Mesendoderm (in vitro differentiated cells): ENCODE results near the gene RBBP6.

Experiments
- DNase-seq: peaks from one replicate; pipeline ENCODE4 v3.0.0; 2013
- H2AK5ac ChIP-seq: 2 replicates; pipeline ENCODE4 v1.6.1; 2013; ENCODE audit warnings: low read length, inconsistent platforms
- H2BK120ac ChIP-seq: 2 replicates; pipeline ENCODE4 v1.6.1; 2013; ENCODE audit warnings: low read depth, mild to moderate bottlenecking, low read length, moderate library complexity, mixed read lengths
- H2BK15ac ChIP-seq: replicated peaks from 2 replicates; pipeline ENCODE4 v1.6.1; 2013; ENCODE audit warnings: low read depth, mild to moderate bottlenecking, moderate library complexity
- H2BK5ac ChIP-seq: 2 replicates; pipeline ENCODE4 v1.6.1; 2013; ENCODE audit warnings: low read length, inconsistent platforms
- H3K18ac ChIP-seq: 2 replicates; pipeline ENCODE4 v1.6.1; 2013; ENCODE audit warnings: mild to moderate bottlenecking, low read length, mixed read lengths
- H3K23ac ChIP-seq: one replicate; pipeline ENCODE4 v1.6.1; 2013; ENCODE audit warnings: low read length
- H3K27ac ChIP-seq: 2 replicates; pipeline ENCODE4 v1.5.1; 2013; ENCODE audit warnings: low read depth, mild to moderate bottlenecking, inconsistent platforms, low read length, moderate library complexity
- H3K27me3 ChIP-seq: 2 replicates; pipeline ENCODE4 v1.6.1; 2013; ENCODE audit warnings: low read length, control low read depth, mild to moderate bottlenecking, inconsistent platforms; ENCODE audit not compliant: insufficient read depth, poor library complexity
- H3K36me3 ChIP-seq: 2 replicates; pipeline ENCODE4 v1.6.1; 2013; ENCODE audit warnings: low read length, inconsistent platforms; ENCODE audit not compliant: control insufficient read depth, insufficient read depth
- H3K4ac ChIP-seq: one replicate; pipeline ENCODE4 v1.6.1; 2013; ENCODE audit warnings: low read depth, mild to moderate bottlenecking, low read length, moderate library complexity
- H3K4me1 ChIP-seq: 2 replicates; pipeline ENCODE4 v1.6.1; 2013; ENCODE audit warnings: low read depth, low read length, inconsistent platforms; ENCODE audit not compliant: control insufficient read depth
- H3K4me2 ChIP-seq: 2 replicates; pipeline ENCODE4 v1.6.1; 2013; ENCODE audit warnings: low read length
- H3K4me3 ChIP-seq: 2 replicates; pipeline ENCODE4 v1.5.1; 2013; ENCODE audit warnings: mild to moderate bottlenecking, low read length
- H3K56ac ChIP-seq: one replicate; pipeline ENCODE4 v1.6.1; 2013; ENCODE audit warnings: low read length
- H3K79me1 ChIP-seq: 2 replicates; pipeline ENCODE4 v1.6.1; 2013; ENCODE audit warnings: low read length, inconsistent platforms
- H3K79me2 ChIP-seq: 2 replicates; pipeline ENCODE4 v1.6.1; 2013; ENCODE audit warnings: mild to moderate bottlenecking, low read length; ENCODE audit not compliant: control insufficient read depth, insufficient read depth
- H3K9ac ChIP-seq: 2 replicates; pipeline ENCODE4 v1.6.1; 2013; ENCODE audit warnings: low read length, inconsistent platforms
- H4K5ac ChIP-seq: one replicate; pipeline ENCODE4 v1.6.1; 2013; ENCODE audit warnings: low read length
- H4K8ac ChIP-seq: one replicate; pipeline ENCODE4 v1.6.1; 2013; ENCODE audit warnings: low read depth, mild to moderate bottlenecking, control low read depth, low read length, moderate library complexity
- WGBS: extraction: QIAGEN DNeasy Blood & Tissue Kit; methylation state at CpG from one replicate; pipeline ENCODE4 v1.1.7; 2013; ENCODE audit warnings: low lambda C conversion rate, missing lambda C conversion rate; ENCODE audit not compliant: insufficient coverage; ENCODE audit errors: extremely low coverage; 5-methylcytosine and 5-hydroxymethylcytosine counted together

Gene RBBP6

GRCh38 chr16:24537474-24538337, 1.7 kb upstream of the RBBP6 start:
- Histone ChIP-seq H3K4me3 (no peak overlapping the region), H3K79me1 (no peaks in the 10 kb centered on the region), H3K4me2 (no peak overlapping the region), H3K56ac (peak overlapping the region; percentile 15), H3K23ac (no peak overlapping the region), H2BK15ac (no peak overlapping the region), H4K8ac (no peak overlapping the region), H4K5ac (no peak overlapping the region), H3K9ac (no peak overlapping the region), H3K79me2 (peaks cover 29% of the 10 kb centered on the region), H3K4ac (no peak overlapping the region), H3K4me1 (peaks cover 2% of the 10 kb centered on the region), H2BK120ac (no peak overlapping the region), H2BK5ac (no peak overlapping the region), H3K36me3 (no peaks in the 10 kb centered on the region), H3K18ac (no peak overlapping the region), H2AK5ac (no peak overlapping the region), H3K27me3 (no peaks in the 10 kb centered on the region), H3K27ac (no peak overlapping the region)
- no CpG with 5 or more reads among the region's 16 CpGs for WGBS
- no peak for DNase-seq

DNA sequence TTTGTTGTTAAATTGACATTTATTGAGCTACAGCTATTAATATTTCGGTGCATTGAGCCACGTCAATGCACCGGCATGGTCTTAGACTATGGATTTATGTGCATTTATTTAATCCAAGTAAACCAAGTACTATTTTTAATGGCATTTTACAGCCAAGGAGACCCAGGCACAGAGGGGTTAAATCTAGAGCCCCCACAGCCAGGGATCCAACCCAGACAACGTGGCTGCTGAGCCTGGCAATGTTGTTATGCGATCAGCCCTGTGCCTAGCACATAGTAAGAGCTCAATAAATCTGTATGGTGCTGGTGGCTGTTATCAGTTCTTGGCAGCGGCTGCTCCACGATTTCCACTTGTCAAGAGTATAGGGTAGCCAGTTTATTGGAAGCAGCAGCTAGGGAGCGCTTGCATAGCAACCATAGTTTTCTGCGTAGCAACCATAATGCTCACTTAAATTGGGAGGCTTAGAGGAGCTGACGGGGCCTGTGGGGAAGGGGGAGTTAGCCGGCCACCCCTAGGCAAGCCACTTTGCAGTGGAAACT, 541 bp upstream of the RBBP6 start:
- H3K4me1 ChIP-seq: peaks cover 2% of the 10 kb centered on the region
- H4K5ac ChIP-seq: no peak overlapping the region
- peak overlapping the region; percentile 49 for H3K9ac ChIP-seq
- no peak overlapping the region for H3K27ac ChIP-seq
- H3K36me3 ChIP-seq: no peaks in the 10 kb centered on the region
- no peak overlapping the region for H3K4ac ChIP-seq
- peaks cover 40% of the 10 kb centered on the region for H3K79me2 ChIP-seq
- H2BK5ac ChIP-seq: no peak overlapping the region
- no peak for DNase-seq
- peak overlapping the region; percentile 20 for H3K4me3 ChIP-seq
- no peaks in the 10 kb centered on the region for H3K27me3 ChIP-seq
- WGBS: no CpG with 5 or more reads among the region's 11 CpGs
- H3K4me2 ChIP-seq: peak overlapping the region; percentile 83
- no peak overlapping the region for H2AK5ac ChIP-seq
- H2BK15ac ChIP-seq: no peak overlapping the region
- no peaks in the 10 kb centered on the region for H3K79me1 ChIP-seq
- peak overlapping the region; percentile 74 for H3K56ac ChIP-seq
- no peak overlapping the region for H3K18ac ChIP-seq
- H2BK120ac ChIP-seq: no peak overlapping the region
- H4K8ac ChIP-seq: no peak overlapping the region
- H3K23ac ChIP-seq: no peak overlapping the region

GRCh38 chr16:24539850-24540601, 660 bp downstream of the RBBP6 start:
- H3K4me2 ChIP-seq: peak overlapping the region; percentile 75
- peak overlapping the region; percentile 97 for H3K27ac ChIP-seq
- H2AK5ac ChIP-seq: no peak overlapping the region
- H3K4me1 ChIP-seq: peaks cover 2% of the 10 kb centered on the region
- DNase-seq: no peak
- peak overlapping the region; percentile 97 for H3K9ac ChIP-seq
- H3K4ac ChIP-seq: peak overlapping the region; percentile 93
- peaks cover 48% of the 10 kb centered on the region for H3K79me2 ChIP-seq
- no peak overlapping the region for H4K5ac ChIP-seq
- H4K8ac ChIP-seq: no peak overlapping the region
- H3K79me1 ChIP-seq: no peaks in the 10 kb centered on the region
- H3K23ac ChIP-seq: no peak overlapping the region
- H2BK5ac ChIP-seq: no peak overlapping the region
- no peaks in the 10 kb centered on the region for H3K27me3 ChIP-seq
- H3K4me3 ChIP-seq: peak overlapping the region; percentile 95
- H3K56ac ChIP-seq: peak overlapping the region; percentile 89
- no peak overlapping the region for H2BK15ac ChIP-seq
- H2BK120ac ChIP-seq: no peak overlapping the region
- no CpG with 5 or more reads among the region's 64 CpGs for WGBS
- H3K18ac ChIP-seq: peak overlapping the region; percentile 96
- H3K36me3 ChIP-seq: no peaks in the 10 kb centered on the region

- Histone ChIP-seq H3K56ac (peak overlapping the region; percentile 89), H2BK120ac (no peak overlapping the region), H3K27ac (no peak overlapping the region), H4K5ac (no peak overlapping the region), H3K9ac (peak overlapping the region; percentile 97), H2BK5ac (no peak overlapping the region), H3K23ac (no peak overlapping the region), H3K4me1 (peaks cover 2% of the 10 kb centered on the region), H3K4me3 (peak overlapping the region; percentile 95), H3K79me1 (no peaks in the 10 kb centered on the region), H3K79me2 (peaks cover 49% of the 10 kb centered on the region), H2AK5ac (no peak overlapping the region), H3K18ac (peak overlapping the region; percentile 96), H3K36me3 (no peaks in the 10 kb centered on the region), H2BK15ac (no peak overlapping the region), H3K27me3 (no peaks in the 10 kb centered on the region), H3K4me2 (peak overlapping the region; percentile 75), H3K4ac (no peak overlapping the region), H4K8ac (no peak overlapping the region)
- peak; percentile 58 for DNase-seq
- no CpG with 5 or more reads among the region's 12 CpGs for WGBS
Observed at GRCh38 chr16:24540602-24541210, 1.3 kb downstream of the RBBP6 start.

- Histone ChIP-seq H3K79me2 (peaks cover 50% of the 10 kb centered on the region), H3K9ac (peak overlapping the region; percentile 97), H3K4me2 (peak overlapping the region; percentile 75), H3K4me3 (peak overlapping the region; percentile 95), H2BK5ac (no peak overlapping the region), H2BK120ac (no peak overlapping the region), H2AK5ac (no peak overlapping the region), H3K4me1 (peaks cover 2% of the 10 kb centered on the region), H4K8ac (no peak overlapping the region), H3K56ac (peak overlapping the region; percentile 3), H3K18ac (no peak overlapping the region), H4K5ac (no peak overlapping the region), H2BK15ac (no peak overlapping the region), H3K27me3 (no peaks in the 10 kb centered on the region), H3K27ac (no peak overlapping the region), H3K36me3 (no peaks in the 10 kb centered on the region), H3K79me1 (no peaks in the 10 kb centered on the region), H3K4ac (no peak overlapping the region), H3K23ac (no peak overlapping the region)
- DNase-seq: no peak
- WGBS: no CpG with 5 or more reads among the region's 7 CpGs
Observed at GRCh38 chr16:24541233-24541933, 2.0 kb downstream of the RBBP6 start.
